SU-DHL-6 (cell line): ENCODE data around the gene C2CD3.

Experiments used
- H2AFZ ChIP-seq: fragments of 200-600 bp; sonication (generic); 2 replicates; pipeline ENCODE4 v1.6.1; 2014; ENCODE audit warnings: low read depth, mild to moderate bottlenecking, moderate library complexity, mixed read lengths, antibody characterized with exemption, low read length; ENCODE audit not compliant: severe bottlenecking
- H3F3A ChIP-seq: fragments of 200-600 bp; shearing (Covaris generic); 2 replicates; pipeline ENCODE4 v1.6.0; 2016; ENCODE audit warnings: antibody characterized with exemption, mild to moderate bottlenecking; ENCODE audit not compliant: insufficient read depth
- H3K27ac ChIP-seq: fragments of 200-600 bp; sonication (generic); 2 replicates; pipeline ENCODE4 v1.5.1; 2016; ENCODE audit warnings: low read depth, mild to moderate bottlenecking, low read length, moderate library complexity, mixed read lengths
- H3K27me3 ChIP-seq: fragments of 200-600 bp; sonication (generic), shearing (Covaris generic); 2 replicates; pipeline ENCODE4 v1.6.0; 2014; ENCODE audit warnings: mild to moderate bottlenecking, low read length
- H3K36me3 ChIP-seq: fragments of 200-600 bp; sonication (generic); 2 replicates; pipeline ENCODE4 v1.6.1; 2014; ENCODE audit warnings: mild to moderate bottlenecking, low read length, mixed read lengths
- H3K4me2 ChIP-seq: fragments of 300-600, 200-600 bp; shearing (Covaris generic), sonication (generic); 2 replicates; pipeline ENCODE4 v1.6.0; 2014; ENCODE audit warnings: low read length, low read depth, mild to moderate bottlenecking; ENCODE audit not compliant: poor library complexity, severe bottlenecking
- H3K4me3 ChIP-seq: fragments of 200-600 bp; sonication (generic); 2 replicates; pipeline ENCODE4 v1.5.1; 2014; ENCODE audit warnings: antibody characterized with exemption, low read length, mild to moderate bottlenecking, mixed read lengths; ENCODE audit not compliant: insufficient read depth, poor library complexity, severe bottlenecking
- H3K79me2 ChIP-seq: fragments of 200-600 bp; sonication (generic); 2 replicates; pipeline ENCODE4 v1.6.1; 2014; ENCODE audit warnings: mild to moderate bottlenecking, low read length, moderate library complexity; ENCODE audit not compliant: insufficient read depth
- H3K9ac ChIP-seq: fragments of 200-600 bp; sonication (generic); 2 replicates; pipeline ENCODE4 v1.7.0; 2014; ENCODE audit warnings: mild to moderate bottlenecking, low read length
- H3K9me2 ChIP-seq: fragments of 200-600 bp; sonication (generic); replicated peaks from 2 replicates; pipeline ENCODE4 v1.6.1; 2014; ENCODE audit warnings: low read length; ENCODE audit not compliant: insufficient read depth
- H3K9me3 ChIP-seq: fragments of 200-600 bp; sonication (generic); 2 replicates; pipeline ENCODE4 v1.6.1; 2014; ENCODE audit warnings: low read length, mixed read lengths; ENCODE audit not compliant: insufficient read depth
- H4K20me1 ChIP-seq: fragments of 200-600 bp; sonication (generic); 2 replicates; pipeline ENCODE4 v1.6.1; 2014; ENCODE audit warnings: low read depth, mild to moderate bottlenecking, antibody characterized with exemption, low read length, moderate library complexity, mixed read lengths
- EZH2phosphoT487 ChIP-seq: fragments of 200-600 bp; sonication (generic), shearing (Covaris generic); conservative IDR thresholded peaks from 2 replicates; pipeline ENCODE4 v1.6.1; 2018; ENCODE audit warnings: mild to moderate bottlenecking, antibody characterized with exemption, low read length, moderate library complexity, mixed read lengths
- TF ChIP-seq, protein P1 (sequence below): fragments of 200-600 bp; sonication (generic); IDR thresholded peaks from one replicate; pipeline ENCODE4 v1.5.1; 2017; ENCODE audit warnings: antibody characterized with exemption, mild to moderate bottlenecking, low read length, moderate library complexity; ENCODE audit not compliant: insufficient read depth, poor library complexity, severe bottlenecking

The C2CD3 gene

DNA sequence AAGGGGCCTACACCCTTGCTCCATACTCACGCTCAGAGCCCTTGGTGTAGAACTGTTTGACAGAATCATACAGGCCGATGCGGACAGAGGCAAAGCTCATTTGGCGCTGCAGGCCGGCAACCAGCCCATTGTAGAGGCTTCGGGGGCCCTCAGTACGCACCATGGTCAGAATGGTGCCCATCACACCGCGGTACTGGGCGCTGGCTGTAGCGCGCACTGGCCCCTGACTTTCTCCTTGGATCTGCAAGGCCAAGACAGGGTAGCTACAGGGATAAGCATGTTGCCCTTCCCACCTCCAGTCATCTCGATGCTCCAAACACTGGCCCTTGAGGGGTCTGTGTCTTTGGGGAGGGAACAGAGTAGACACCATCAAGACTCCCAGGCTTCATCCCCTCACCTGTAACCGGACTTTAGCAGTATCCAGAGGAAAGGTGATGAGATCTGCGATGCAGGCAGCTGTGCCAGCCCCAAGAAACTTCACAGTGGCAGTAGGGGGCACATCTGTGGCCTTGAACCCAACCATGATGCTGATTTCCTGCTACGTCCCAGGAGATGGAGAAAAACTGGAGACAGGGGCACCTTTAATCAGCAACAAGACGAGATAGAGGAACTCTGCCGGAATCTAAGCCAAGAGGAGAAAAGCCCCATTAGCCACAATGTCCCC is 192.8 kb downstream of the C2CD3 start:
- no peaks in the 10 kb centered on the region for H3K9me3 ChIP-seq
- H3K79me2 ChIP-seq = peaks cover 22% of the 10 kb centered on the region
- H3F3A ChIP-seq = peaks cover 11% of the 10 kb centered on the region
- no peak overlapping the region for H3K27ac ChIP-seq
- no peaks in the 10 kb centered on the region for H3K27me3 ChIP-seq
- H3K36me3 ChIP-seq = peaks cover 25% of the 10 kb centered on the region
- 0 out of 2 replicates have a peak, but pooled peaks cover 3% of the 10 kb centered on the region for H4K20me1 ChIP-seq
- no peaks in the 10 kb centered on the region for H3K9me2 ChIP-seq
- no peak overlapping the region for H3K4me3 ChIP-seq
- H3K9ac ChIP-seq = no peak overlapping the region
- TF ChIP-seq, protein P1, sequence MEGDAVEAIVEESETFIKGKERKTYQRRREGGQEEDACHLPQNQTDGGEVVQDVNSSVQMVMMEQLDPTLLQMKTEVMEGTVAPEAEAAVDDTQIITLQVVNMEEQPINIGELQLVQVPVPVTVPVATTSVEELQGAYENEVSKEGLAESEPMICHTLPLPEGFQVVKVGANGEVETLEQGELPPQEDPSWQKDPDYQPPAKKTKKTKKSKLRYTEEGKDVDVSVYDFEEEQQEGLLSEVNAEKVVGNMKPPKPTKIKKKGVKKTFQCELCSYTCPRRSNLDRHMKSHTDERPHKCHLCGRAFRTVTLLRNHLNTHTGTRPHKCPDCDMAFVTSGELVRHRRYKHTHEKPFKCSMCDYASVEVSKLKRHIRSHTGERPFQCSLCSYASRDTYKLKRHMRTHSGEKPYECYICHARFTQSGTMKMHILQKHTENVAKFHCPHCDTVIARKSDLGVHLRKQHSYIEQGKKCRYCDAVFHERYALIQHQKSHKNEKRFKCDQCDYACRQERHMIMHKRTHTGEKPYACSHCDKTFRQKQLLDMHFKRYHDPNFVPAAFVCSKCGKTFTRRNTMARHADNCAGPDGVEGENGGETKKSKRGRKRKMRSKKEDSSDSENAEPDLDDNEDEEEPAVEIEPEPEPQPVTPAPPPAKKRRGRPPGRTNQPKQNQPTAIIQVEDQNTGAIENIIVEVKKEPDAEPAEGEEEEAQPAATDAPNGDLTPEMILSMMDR = no peak
- TF ChIP-seq EZH2phosphoT487 = no peak
- H2AFZ ChIP-seq = no peak overlapping the region
- H3K4me2 ChIP-seq = no peak overlapping the region

DNA sequence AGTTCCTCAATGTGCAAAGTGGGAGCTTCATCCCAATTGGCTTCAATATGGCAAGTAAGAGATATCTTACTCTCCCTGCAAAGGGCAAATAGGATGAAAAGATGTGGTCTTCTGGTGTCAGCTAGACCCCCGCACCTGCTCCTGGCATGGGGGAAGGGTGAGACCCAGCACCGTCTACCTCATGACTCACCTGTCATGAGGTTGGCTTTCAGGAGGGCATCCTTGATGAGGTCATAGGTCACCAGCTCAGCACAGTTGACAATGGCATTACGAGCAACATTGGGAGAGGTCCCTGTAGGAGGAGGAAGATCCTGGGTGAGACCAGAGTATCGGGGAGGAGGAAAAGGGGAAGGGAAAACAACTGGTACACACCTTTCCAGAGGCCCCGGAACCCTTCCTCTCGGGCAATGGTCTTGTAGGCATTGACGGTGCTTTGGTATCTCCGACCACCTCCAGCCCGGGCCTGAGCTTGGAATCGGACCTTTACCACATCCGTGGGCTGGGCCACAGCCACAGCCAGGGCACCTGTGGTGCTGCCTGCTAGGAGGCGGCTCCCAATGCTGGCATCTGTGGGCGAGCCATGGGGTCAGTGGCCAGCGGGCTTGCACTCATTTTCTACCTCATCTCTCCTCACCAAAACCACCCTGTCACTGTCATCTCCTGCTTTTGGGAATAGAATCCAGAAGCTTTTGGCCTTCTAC is 194.2 kb downstream of the C2CD3 start:
- Histone ChIP-seq H3K4me2 (no peak overlapping the region), H3K36me3 (peaks cover 25% of the 10 kb centered on the region)

DNA sequence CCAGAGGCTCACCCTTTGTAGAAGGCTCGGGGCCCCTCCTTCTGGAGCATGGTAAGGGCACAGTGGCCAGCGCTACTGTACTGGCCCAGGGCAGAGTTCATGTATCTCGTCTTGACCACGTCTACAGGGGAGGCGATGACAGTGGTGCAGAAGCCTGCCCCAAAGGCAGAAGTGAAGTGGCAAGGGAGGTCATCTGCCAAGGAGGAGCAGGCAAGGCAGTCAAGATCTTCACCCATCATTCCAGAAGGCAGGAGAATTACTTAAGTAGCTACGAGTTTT is 195.4 kb downstream of the C2CD3 start:
- H3K27me3 ChIP-seq = no peaks in the 10 kb centered on the region
- no peak for TF ChIP-seq EZH2phosphoT487
- no peaks in the 10 kb centered on the region for H3K9me3 ChIP-seq
- H3K27ac ChIP-seq = no peak overlapping the region
- peaks cover 8% of the 10 kb centered on the region for H3F3A ChIP-seq
- no peak overlapping the region for H3K9ac ChIP-seq
- no peaks in the 10 kb centered on the region for H3K9me2 ChIP-seq
- H3K36me3 ChIP-seq = peaks cover 19% of the 10 kb centered on the region
- no peak overlapping the region for H3K4me3 ChIP-seq
- 0 out of 2 replicates have a peak, but pooled peaks cover 3% of the 10 kb centered on the region for H4K20me1 ChIP-seq
- no peak overlapping the region for H2AFZ ChIP-seq
- 0 out of 2 replicates have a peak, but pooled peaks cover under 1% of the 10 kb centered on the region for H3K79me2 ChIP-seq
- H3K4me2 ChIP-seq = no peak overlapping the region

More for the DNA sequence above, 194.2 kb downstream of the C2CD3 start:
- Histone ChIP-seq H3K9me3 (no peaks in the 10 kb centered on the region), H3F3A (peaks cover 18% of the 10 kb centered on the region), H3K79me2 (peaks cover 12% of the 10 kb centered on the region), H2AFZ (no peak overlapping the region), H3K4me3 (no peak overlapping the region), H3K9me2 (no peaks in the 10 kb centered on the region), H3K27me3 (no peaks in the 10 kb centered on the region), H3K27ac (no peak overlapping the region), H4K20me1 (0 out of 2 replicates have a peak, but pooled peaks cover 3% of the 10 kb centered on the region), H3K9ac (no peak overlapping the region)
- no peak for TF ChIP-seq EZH2phosphoT487
- TF ChIP-seq, protein P1 = no peak
